ENCODE measurements around the gene PGAM1. TPM values are rescaled to one million over a fixed set of nuclear protein-coding genes. Genes with fewer than 3 reads are reported as not detected.

Gene PGAM1
- total and polyA plus RNA-seq, 9 of the 15 experiments (the other 6 are each of a cell fraction or from before 2014, with no cell fraction given) = 40.3 to 559 (median 269) TPM

- TF ChIP-seq TBP (optimal IDR thresholded peaks at IDR 0.05; ENCODE audit: low read depth, low read length) = peak; percentile 8
- no peak for TF ChIP-seq DIDO1 (tag; IDR thresholded peaks at IDR 0.05; ENCODE audit: low read depth)
- TF ChIP-seq RCOR1 (IDR thresholded peaks at IDR 0.05; ENCODE audit: borderline replicate concordance in 1 of 2, low read depth in 2 of 2, low read length in 2 of 2) = peak in 1 of 2 experiments; percentile 69; a peak in 2 of 4 replicates
- peak; percentile 56; the same call in 1 of the 2 replicates for TF ChIP-seq BHLHE40 (IDR thresholded peaks at IDR 0.05; ENCODE audit: low read length)
- peak in 1 of 2 experiments; percentile 64; a peak in 2 of 4 replicates for TF ChIP-seq SRF (CRISPR knock-in tag; IDR thresholded peaks at IDR 0.05)
- TF ChIP-seq FOXO4 (CRISPR knock-in tag; IDR thresholded peaks at IDR 0.05) = no peak
- no peak for TF ChIP-seq TRIM25 (IDR thresholded peaks at IDR 0.05; ENCODE audit: borderline replicate concordance)
- no peak for TF ChIP-seq IRF9 (tag; IDR thresholded peaks at IDR 0.05)
- TF ChIP-seq TEAD4 (IDR thresholded peaks at IDR 0.05; ENCODE audit: low read length) = peak; percentile 56; the same call in 1 of the 2 replicates
- no peak for TF ChIP-seq TEAD4 (CRISPR knock-in tag; IDR thresholded peaks at IDR 0.05; ENCODE audit: borderline replicate concordance)
- no peak for TF ChIP-seq ZNF280A (IDR thresholded peaks at IDR 0.05; ENCODE audit: low read depth, partially characterized antibody)
- TF ChIP-seq MNT (conservative IDR thresholded peaks at IDR 0.05) = peak in 1 of 2 experiments; percentile 36; a peak in 1 of 4 replicates
- TF ChIP-seq KDM1A (IDR thresholded peaks at IDR 0.05) = peak; percentile 74 to 90
These were observed 18.6 kb upstream of the PGAM1 start (continued) for GRCh38 chr10:97407211-97407951.

Data from K562 (cell line).